ENCODE data around the gene SGIP1. TPM values are rescaled to one million over a fixed set of nuclear protein-coding genes. Genes with fewer than 3 reads are reported as not detected.

Gene SGIP1
- total RNA-seq, 2 donors from 2014 or later, result 3.1 TPM; not detected in 1

Small RNAs within 50 kb of the gene (microRNA-seq; reads per million reads assigned to microRNA genes)
- gene MIR3117 (ENCODE audit: borderline number of aligned reads in 2 of 2, borderline replicate concordance in 2 of 2), result 0 reads per million in 2 donors

Small RNAs within 50 kb of the gene (small RNA-seq; reads per million reads assigned to genes)
- gene MIR3117, result not detected

Other genes with a start within 250 kb of the SGIP1 start
- not detected for gene DYNLT5, start 218.3 kb downstream of the SGIP1 start, total RNA-seq